WERI-Rb-1 (cell line): Measurements from ENCODE around the gene SMYD3.

ENCODE experiments used
- DNase-seq: peaks from one replicate; pipeline ENCODE4 v3.0.0-alpha.2; 2020
- H3K27ac ChIP-seq: fragments of 250-450 bp; sonication (Bioruptor Pico); 2 replicates; pipeline ENCODE4 v1.5.1; 2020; ENCODE audit warnings: mild to moderate bottlenecking, moderate library complexity
- H3K27me3 ChIP-seq: fragments of 250-450 bp; sonication (Bioruptor Pico); 2 replicates; pipeline ENCODE4 v1.5.1; 2021; ENCODE audit warnings: mild to moderate bottlenecking, low read depth, moderate library complexity; ENCODE audit not compliant: insufficient read depth, severe bottlenecking
- H3K36me3 ChIP-seq: fragments of 250-450 bp; sonication (Bioruptor Pico); 2 replicates; pipeline ENCODE4 v1.5.1; 2020; ENCODE audit warnings: mild to moderate bottlenecking, moderate library complexity
- H3K4me3 ChIP-seq: 2 replicates; pipeline ENCODE4 v1.5.1; 2011; ENCODE audit warnings: low read depth, mild to moderate bottlenecking, control low read depth, low read length
- H3K9me3 ChIP-seq: fragments of 250-450 bp; sonication (Bioruptor Pico); 2 replicates; pipeline ENCODE4 v1.5.1; 2021; ENCODE audit warnings: mild to moderate bottlenecking, moderate library complexity; ENCODE audit not compliant: severe bottlenecking
- CTCF ChIP-seq: IDR thresholded peaks from 2 replicates; pipeline ENCODE4 v1.5.1; 2011; ENCODE audit warnings: low read depth, mild to moderate bottlenecking, control low read depth, inconsistent platforms, low read length

The SMYD3 gene

GRCh38 chr1:245997471-245998258 is 509.4 kb downstream of the SMYD3 start:
- no peaks in the 10 kb centered on the region for H3K36me3 ChIP-seq
- no peaks in the 10 kb centered on the region for H3K9me3 ChIP-seq
- H3K27ac ChIP-seq: no peak overlapping the region
- no peaks in the 10 kb centered on the region for H3K27me3 ChIP-seq
- TF ChIP-seq CTCF: no peak
- DNase-seq: no peak
- H3K4me3 ChIP-seq: no peak overlapping the region

DNA sequence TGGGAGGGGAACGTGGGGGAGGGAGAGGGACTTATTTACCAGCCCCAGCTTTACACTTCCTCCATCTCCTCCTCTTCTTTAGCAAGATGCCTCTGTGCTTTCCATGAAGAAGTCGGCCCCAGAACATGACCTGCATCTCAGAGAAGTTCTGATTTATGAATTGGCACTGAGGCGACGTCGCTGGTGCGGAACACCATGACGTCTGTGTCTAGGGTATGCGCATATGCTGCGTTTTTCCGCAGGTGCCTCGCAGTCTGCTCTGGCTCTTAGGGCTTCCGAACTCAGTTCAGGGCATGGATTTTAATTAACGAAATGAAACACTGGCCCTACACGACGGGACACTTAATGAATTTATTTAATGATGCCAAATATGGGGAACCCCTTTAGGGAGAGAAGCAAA is 510.3 kb downstream of the SMYD3 start:
- no peak for TF ChIP-seq CTCF
- Histone ChIP-seq H3K27ac (no peak overlapping the region), H3K36me3 (no peaks in the 10 kb centered on the region), H3K27me3 (no peaks in the 10 kb centered on the region), H3K9me3 (no peaks in the 10 kb centered on the region), H3K4me3 (no peak overlapping the region)
- no peak for DNase-seq

DNA sequence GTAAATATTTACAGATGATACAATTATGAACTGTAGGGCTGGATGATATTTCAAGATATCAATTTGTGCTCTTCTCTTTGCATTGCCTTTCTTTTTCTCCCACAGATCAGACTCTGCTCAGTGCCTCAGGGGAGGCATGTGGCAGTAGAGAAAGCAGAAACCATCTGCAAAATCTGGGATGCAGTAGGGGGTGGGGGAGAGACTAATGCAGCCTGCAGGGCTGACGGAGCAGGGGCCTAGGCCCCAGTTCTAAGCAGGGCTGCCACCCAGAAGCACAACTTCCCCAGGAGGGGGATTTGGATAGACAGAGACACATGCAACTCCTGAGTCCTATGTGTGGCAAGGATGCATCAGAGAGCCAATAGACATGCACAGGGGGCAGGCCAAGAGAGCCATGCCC is 511.6 kb downstream of the SMYD3 start:
- no peaks in the 10 kb centered on the region for H3K27me3 ChIP-seq

DNA sequence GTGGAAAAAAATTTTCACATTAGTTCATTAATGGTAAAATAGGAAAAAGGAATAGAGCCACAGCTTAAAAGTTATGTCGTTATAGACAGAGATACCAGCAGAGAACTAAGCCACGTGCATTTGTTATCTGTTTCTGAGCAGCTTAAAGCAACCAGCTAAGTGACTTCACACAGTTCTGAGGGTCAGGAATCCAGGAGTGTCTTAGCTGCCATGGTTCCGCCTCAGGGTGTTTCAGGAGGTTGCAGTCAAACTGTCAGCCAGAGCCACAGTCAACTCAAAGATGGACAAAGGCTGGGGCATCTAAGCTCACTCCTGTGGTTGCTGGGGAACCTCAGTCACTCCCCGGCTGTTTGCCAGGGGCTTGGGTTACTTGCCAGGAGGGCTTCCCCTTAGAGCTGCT is 515.8 kb downstream of the SMYD3 start:
- Histone ChIP-seq H3K9me3 (no peaks in the 10 kb centered on the region), H3K27me3 (no peaks in the 10 kb centered on the region), H3K27ac (no peak overlapping the region), H3K36me3 (no peaks in the 10 kb centered on the region), H3K4me3 (no peak overlapping the region)
- no peak for DNase-seq
- TF ChIP-seq CTCF: no peak

More for the DNA sequence above, 511.6 kb downstream of the SMYD3 start:
- H3K36me3 ChIP-seq: no peaks in the 10 kb centered on the region
- TF ChIP-seq CTCF: no peak
- H3K27ac ChIP-seq: no peak overlapping the region
- H3K4me3 ChIP-seq: no peak overlapping the region
- no peak for DNase-seq
- no peaks in the 10 kb centered on the region for H3K9me3 ChIP-seq

DNA sequence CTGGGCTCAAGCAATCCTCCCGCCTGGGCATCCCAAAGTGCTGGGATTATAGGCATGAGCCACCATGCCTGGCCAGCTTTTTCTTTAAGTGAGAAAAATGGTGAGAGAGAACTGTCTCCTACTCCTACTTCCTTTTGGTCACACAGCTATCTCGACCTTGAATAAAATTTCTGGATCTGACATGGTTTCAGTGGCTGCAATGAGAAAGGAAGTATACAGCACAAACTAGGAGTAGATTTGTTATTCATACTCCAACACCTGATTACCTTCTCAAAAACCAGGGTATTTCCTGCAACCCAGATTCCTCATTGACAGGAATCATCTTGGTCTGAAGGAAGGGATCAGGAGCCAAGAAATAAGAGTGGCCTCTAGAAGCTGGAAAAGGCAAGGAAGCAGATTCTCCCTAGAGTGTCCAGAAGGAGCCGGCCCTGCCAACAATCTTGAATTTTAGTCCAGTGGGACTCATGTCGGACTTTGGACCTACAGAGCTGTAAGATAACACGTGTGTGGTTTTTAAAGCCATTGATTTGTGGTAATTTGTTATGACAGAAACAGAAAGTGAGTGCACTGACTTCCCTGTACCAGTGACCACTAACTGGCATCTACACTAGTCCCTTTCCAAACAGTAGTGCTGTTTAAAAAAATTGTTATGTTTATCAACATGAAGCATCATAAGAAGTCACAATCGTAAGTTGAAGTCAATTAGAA is 516.6 kb downstream of the SMYD3 start:
- Histone ChIP-seq H3K4me3 (no peak overlapping the region), H3K27me3 (no peaks in the 10 kb centered on the region), H3K9me3 (no peaks in the 10 kb centered on the region), H3K27ac (no peak overlapping the region), H3K36me3 (no peaks in the 10 kb centered on the region)
- no peak for DNase-seq
- TF ChIP-seq CTCF: no peak
